G401.6 (cell line): ENCODE data around the gene EIF6.

Experiments used
- FAIRE-seq: peaks from 2 replicates; lab custom pipeline; 2012; peaks lifted over from hg19 to GRCh38; lab: Jason Lieb, UNC

Gene EIF6

DNA sequence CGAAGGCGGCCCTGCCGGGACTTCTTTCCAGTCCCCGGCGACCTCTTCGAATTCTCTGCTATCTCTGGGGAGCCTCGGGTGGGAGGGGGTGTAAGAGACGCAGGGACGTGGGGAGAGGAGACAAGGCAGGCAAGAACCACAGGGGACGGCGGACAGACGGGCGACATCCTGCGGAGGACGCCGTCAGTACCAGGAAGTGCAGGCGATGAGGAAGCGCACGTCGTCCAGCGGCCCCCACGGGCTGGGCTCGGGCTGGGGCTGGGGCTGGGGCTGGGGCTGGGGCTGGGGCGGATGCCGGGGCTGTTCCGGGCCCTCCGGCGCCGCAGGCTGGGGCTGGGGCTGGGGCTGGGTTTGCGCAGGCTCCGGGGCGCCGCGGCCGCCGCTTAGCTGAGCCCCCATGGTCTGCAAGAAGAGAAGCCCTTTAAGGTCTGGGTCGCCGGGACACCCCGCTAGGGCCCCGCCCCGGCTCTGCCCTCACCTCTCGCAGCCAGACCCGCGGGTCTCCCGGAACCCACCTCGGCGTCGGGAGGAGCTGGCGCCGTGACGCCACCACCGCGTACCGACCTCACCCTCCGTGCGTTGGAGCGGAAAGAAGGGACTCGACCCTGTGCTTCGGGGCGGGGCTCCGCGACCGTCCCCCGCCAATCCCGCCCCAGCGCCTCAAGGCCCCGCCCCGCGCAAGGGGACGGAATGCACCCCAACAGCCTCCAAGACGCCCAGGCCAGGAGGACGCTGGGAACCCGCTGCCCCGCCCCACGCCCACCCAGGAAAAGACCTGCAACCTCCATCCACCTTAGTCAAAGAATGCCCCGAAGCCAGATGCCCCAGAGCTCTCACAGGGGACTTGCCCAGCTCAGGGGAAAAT, 6.8 kb downstream of the EIF6 start, which contains the start of gene MMP24OS:
Gene MMP24OS, minus strand, starts transcription at position 592 of the 865 bp plus-strand sequence. Its CDS starts 193 bp downstream, at position 399.
- peak; percentile 94 for FAIRE-seq

DNA sequence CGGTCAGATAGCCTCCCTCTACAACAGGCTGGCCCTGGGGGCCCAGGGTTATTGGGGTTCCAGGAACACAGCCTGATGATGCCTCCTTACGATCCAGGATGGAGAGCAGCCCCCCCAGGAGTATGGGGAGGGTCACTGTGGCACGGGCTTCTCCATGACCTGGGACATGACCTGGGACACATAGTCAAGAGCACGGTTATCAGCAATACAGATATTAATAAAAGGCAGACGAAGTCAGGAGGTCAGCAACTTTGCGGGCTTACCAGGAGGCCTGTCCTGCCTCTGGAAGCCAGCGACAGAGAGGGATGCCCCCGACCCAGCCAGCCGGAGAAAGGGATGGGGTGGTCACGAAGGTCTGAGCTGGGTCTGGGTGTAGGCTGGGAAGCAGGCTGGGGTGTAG, 7.4 kb downstream of the EIF6 start:
- FAIRE-seq: no peak

DNA sequence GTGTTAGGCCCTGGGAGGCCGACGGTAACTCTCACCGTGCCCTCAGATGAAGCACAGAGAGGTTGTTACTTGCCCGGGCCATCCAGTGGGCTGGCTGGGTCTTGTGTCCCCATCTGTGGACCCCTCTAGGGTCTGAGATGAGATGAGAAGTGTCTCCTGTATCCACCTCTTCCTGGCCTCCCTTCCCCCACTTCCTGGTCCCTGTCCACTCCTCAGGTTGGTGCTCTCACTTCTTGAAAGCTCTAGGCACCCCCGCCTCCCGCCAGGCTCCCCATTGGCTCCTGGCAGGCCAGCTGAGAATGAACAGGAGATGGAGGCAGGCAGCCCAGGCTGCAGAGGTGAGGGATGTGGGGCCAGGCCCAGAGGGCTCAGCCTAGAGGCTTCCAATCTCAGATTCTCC, 8.2 kb downstream of the EIF6 start:
- FAIRE-seq: no peak

DNA sequence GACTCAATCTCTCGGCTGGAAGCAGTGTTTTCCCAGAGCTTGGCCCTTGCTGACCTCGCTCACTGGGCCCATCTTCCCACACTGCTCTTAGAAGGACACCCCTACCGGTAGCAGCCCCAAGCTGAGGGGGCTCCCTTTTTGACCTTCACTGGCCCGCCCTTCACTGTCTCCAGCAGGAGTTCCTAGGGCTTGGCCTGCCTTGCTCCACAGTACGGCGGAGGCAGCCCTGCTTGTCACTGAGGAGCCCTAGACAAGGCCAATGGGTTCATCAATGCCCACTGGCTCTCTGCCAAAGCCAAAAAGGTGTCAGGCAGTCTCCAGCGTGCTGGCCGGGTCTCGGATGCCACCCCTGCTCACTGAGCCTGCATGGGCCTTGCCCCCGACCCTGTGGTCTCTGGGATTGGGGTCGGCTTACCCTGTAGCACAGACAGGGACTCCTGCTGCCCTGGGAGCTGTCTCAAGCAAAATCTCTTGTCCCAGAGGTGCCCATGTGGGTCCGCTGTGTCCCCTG, 8.8 kb downstream of the EIF6 start:
- FAIRE-seq: no peak

DNA sequence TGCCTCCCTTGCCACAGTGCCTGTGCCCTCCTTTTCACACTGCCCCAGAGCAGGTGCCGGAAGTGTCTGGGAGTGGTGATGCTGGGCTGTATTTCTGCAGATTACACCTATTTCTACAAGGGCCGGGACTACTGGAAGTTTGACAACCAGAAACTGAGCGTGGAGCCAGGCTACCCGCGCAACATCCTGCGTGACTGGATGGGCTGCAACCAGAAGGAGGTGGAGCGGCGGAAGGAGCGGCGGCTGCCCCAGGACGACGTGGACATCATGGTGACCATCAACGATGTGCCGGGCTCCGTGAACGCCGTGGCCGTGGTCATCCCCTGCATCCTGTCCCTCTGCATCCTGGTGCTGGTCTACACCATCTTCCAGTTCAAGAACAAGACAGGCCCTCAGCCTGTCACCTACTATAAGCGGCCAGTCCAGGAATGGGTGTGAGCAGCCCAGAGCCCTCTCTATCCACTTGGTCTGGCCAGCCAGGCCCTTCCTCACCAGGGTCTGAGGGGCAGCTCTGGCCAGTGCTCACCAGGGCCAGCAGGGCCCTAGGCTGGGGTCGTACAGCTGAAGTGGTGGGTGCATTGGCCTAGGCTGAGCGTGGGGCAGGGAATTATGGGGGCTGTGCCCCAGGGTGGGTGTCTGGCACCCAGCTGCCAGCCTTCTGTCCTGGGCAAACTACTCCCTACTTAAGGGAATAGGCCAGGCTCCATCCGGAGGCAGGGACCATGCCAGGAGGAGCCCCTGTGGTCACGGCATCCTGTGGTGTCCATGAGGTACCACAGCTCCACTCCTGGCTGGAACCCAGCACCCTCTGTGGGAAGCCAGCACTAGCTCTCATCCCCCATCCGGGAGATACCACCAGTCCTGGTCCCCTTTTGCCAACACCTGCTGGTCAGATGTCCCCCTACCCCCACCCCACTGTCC, 10.1 kb downstream of the EIF6 start:
- FAIRE-seq: no peak

DNA sequence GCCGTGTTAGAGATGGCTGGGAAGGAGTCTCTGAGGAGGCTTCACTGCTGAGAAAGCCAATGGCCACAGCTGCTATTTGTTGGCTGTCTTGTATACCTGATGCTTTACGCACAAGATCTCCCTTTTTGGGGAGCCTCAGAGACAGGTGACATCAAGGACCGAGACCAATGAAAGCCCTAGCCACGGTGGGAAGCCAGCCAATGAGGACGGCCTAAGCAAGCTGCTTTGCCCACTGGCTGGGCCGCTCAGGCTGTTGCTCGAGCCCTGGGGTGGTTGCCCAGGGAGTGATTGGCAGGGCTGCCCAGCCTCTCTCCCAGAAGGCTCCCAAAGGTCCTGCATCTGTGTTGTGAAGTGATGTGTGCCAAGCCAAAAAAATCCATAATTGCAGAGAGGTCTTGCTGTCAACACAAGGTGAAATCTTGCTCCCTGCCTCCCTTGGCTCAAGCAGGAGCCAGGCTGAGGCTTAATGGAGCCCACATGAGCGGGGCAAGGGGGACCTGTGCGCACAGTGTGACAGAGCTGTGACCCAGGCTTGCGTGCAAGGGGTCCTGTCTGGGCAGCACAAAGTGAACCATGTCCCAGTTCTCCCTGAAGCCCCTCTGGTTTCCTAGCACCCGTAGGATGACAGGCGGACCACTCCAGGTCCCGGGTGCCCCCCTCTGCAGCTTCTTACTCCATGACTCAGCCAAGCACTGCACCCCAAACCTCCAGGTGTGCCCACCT, 11.0 kb downstream of the EIF6 start:
- no peak for FAIRE-seq

DNA sequence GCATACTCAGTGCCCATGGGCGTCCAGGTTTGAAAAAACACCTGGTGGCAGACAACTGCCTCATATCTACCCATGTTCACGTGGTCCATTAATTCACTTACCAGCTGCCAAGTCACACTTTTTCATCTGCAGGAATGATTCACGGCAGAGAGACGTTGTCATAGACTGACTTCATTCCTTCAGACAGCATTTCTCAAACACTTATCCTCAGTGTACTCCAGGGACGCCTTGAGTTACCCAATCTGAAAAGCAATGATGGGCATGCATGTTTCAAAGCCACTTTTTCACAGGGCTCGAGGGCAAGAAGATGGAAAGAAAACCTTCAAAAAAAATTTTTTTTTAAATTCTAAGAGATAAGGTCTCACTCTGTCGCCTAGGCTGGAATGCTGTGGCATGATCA, 12.7 kb downstream of the EIF6 start:
- FAIRE-seq: no peak

DNA sequence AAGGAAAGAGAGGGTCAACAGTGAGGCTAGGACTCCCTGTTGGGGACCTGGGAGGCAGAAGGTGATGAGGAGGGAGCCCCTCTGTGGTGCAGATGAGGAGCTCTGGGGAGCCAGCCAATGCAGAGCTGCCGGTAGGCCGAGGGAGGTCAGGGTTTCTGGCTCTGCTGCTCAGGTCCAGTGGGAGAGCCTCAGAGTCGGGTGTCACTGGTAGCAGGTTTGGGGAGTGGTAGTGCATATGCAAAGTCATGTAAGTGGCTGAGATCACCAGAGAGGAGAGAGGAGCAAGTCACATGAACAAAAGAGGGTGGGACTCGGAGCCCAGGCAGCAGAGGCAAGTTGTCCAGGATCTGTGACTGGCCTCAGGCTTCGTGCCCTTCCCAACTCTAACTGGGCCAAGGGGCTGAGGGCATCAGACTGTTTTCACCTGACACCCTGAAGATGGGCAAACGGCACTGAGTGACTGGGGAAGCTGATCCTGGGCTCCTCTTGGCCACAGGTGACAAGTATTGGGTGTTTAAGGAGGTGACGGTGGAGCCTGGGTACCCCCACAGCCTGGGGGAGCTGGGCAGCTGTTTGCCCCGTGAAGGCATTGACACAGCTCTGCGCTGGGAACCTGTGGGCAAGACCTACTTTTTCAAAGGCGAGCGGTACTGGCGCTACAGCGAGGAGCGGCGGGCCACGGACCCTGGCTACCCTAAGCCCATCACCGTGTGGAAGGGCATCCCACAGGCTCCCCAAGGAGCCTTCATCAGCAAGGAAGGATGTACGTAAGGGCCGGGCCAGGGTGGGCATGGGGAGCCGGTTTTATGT, 13.3 kb downstream of the EIF6 start:
- no peak for FAIRE-seq

DNA sequence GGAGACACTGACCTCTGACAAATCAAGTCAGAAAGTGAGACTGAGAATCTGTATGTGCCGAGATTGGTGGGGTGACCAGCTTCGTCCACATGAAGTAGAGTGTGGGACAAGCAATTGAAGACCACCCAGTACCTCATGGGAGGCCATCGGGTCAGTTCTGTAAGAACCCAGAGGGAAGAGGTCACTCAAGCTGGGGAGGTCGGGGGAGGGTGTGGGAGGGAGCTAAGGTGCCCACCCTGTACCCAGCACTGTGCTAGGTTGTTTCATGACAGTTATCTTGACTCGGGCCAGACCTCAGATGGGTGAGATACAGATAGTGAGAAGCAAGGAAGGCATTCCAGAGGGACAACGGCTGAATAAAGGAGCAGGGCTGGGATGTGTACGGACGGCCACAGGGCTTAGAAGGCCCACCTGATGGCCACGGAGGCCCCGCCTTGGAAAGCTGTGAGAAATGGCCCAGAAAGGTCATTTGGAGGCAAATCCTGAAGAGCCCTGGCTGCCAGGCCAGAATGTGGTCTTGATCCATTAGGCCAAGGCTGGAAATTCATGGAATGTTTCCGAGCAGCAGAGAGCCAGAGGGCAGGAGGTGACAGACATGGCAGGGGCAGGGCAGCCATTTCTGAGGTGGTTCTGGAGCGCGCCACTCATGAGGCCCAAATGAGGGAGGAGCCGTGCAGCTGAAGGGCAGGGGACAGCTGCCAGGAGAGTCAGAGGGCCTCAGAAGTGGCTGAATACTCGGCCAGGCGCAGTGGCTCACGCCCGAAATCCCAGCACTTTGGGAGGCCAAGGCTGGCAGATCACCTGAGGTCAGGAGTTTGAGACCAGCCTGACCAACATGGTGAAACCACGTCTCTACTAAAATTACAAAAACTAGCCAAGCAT, 14.3 kb downstream of the EIF6 start:
- no peak for FAIRE-seq

DNA sequence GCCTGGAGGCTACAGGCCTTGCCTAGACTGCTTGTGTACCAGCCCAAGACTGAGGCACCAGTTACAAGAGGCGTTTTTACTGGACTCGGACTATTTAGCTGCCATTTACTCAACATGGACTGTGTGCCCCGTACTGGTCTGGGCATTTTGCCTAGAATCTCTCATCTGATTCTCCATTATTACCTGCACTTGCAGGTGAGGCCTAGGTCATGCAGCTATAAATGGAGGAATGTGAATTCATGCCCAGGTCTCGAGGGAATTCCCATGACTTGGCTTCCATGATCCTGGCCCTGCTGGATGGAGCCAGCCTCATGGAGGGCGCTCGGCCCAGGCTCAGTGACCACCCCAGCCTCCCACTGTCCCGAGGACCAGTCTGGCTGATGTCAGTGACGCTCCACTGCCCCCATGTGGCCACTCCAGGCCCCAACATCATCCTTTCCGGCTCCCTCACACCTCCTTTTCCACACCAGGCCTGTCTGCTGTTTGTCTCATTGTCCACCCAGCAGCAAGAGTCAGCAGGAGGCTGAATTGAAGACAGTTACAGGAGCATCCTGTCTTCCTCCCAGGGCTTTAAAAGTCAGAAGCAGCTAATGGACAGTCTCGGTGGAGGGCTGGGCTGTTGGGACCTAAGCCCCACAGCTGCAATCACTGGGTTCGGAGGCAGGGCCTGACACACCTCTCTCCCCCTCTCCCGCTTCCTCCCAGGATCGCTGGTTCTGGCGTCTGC, 15.4 kb downstream of the EIF6 start:
- FAIRE-seq: peak; percentile 91

DNA sequence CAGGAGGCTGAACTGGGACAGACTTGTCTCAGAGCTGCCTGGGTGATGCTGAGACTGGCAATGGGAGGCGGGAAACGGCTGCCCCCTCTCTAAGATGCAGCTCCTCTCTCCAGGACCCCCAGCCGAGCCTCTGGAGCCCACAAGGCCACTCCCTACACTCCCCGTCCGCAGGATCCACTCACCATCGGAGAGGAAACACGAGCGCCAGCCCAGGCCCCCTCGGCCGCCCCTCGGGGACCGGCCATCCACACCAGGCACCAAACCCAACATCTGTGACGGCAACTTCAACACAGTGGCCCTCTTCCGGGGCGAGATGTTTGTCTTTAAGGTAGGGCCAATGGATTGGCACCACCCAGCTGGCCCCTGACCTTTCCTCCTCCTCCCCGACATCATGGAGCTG, 17.5 kb downstream of the EIF6 start:
- FAIRE-seq: no peak

DNA sequence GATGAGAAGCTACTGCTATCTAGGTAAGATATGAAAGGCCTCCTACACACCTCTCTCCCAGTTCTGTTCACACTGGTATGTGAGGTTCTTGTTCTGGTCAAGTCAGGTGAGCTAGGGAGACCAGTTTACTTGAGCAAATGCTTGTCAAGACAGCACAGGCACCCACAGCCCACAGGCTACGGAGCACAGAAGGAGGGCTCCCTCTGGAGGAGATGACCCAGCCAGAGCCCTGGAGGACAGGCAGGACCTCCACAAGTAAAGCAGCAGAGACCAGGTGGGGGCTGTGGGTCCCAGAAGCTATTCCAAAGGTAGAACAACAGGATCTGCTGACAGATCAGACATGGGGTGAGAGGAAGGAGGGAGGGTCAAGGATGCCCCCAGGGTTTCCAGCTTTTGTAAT, 19.8 kb downstream of the EIF6 start:
- FAIRE-seq: peak; percentile 68

DNA sequence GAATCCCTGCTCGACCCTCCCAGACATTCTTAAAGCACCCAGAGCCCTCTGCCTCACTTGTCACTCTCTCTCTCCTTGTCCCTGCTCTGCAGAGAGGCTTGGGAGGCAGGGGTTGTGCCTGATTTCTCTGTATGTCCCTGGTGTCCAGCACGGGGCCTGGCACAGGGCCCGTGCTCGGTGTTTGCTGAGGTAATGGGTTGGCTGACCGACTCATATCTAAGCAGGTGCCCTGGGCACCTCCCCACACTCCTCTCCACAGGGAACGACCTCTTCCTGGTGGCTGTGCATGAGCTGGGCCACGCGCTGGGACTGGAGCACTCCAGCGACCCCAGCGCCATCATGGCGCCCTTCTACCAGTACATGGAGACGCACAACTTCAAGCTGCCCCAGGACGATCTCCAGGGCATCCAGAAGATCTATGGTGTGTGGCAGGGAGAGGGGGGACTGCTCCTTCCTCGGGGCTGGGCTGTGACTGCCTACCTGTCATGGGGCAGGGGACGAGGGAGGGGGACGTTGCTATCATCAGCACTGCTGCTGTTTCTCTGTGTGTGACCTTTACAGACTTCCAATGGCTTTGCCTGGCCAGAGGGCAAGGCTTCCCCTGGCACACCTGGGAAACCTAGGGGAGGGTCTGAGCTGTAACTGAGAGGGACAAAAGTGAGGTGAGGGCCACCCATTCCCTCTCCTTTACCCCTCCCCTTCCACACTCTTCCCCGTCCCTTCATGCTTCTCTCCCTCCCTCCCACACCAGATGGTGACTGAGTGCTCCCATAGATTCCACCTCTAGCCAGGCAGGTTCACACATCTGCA, 20.8 kb downstream of the EIF6 start:
- FAIRE-seq: no peak

DNA sequence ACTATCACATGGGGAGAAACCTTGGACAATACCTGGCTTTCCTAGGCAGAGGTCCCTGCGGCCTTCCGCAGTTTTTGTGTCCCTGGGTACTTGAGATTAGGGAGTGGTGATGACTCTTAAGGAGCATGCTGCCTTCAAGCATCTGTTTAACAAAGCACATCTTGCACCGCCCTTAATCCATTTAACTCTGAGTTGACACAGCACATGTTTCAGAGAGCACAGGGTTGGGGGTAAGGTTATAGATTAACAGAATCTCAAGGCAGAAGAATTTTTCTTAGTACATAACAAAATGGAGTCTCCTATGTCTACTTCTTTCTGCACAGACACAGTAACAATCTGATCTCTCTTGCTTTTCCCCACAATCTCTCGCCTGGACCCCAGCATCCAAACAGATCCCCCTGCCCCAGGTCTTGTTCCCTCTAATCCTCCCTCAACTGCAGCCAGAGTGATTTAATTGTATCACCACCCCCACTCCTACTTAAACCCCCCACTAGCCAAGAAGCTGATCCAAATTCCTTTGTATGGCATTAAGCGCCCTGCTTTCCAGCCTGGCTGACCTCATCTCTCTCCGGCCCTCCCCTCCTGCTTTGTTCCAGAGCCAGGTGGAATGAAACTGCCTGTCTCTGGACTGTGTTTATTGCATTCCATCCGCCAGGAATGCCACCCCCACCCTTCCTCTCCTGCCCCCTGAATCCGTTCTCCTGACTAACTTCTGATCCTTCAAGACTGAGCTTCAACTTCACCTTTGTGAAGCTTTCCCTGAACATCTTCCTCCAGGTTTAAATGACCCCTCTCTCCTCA, 21.6 kb downstream of the EIF6 start:
- peak; percentile 99 for FAIRE-seq

DNA sequence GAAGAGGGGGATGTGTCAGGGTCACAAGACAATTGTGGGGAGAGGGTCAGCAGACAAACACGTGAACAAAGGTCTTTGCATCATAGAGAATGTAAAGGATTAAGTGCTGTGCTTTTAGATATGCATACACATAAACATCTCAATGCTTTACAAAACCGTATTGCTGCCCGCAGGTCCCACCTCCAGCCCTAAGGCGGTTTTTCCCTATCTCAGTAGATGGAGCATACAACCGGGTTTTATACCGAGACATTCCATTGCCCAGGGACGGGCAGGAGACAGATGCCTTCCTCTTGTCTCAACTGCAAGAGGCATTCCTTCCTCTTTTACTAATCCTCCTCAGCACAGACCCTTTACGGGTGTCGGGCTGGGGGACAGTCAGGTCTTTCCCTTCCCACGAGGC, 22.3 kb downstream of the EIF6 start:
- FAIRE-seq: peak; percentile 81

DNA sequence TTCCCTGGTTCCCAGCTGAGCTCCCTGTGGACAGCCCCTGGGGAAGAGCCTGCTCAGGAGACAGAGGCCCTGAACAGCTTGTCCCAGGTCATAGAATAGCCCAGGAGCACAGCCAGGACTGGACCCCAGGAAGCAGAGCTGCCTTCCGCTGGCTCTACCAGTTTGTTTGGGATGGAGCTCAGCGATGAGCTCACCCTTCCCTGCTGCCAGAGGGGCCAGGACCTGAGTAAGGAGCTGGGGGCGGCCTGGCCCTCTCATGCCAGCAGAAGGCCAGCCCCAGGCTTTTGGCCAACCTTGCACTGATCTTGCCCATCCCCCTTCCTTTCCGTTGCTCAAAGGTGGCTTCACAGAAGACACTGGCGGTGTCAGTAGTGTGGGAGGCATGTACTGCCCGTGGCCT, 24.1 kb downstream of the EIF6 start:
- no peak for FAIRE-seq

DNA sequence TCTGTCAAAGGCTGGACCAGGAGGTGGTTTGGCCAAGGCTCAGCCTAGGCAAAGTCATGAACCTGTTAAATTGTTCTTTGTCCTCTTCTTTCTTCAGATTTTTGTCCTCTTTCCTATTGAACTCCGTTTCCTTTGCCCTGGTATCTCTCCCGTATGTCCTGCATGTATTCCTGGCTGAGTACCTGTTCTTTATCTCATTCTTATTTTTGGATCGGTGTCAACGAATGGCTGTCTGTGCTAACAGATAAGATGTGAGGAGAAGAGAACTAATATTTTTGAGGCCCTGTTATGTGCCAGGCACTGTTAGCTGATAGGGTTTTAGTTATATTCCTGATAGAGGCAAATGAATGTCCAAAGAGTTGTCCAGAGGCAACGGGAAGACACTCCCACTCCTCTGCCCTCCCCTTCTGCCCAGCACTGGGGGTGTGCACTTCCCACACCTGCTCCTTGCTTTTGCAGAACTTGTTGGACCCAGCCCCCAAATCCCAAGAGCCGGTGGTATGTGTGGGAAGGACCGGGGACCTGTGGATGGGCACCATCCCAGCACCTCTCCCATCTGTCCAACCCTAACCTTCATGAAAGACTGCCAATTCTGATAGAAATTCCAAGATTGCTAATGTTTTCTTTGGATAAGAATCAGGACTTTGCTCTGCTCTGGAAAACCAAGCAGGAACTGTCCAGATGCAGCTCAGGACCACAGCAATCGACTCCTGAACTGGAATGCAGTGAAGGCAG, 27.2 kb downstream of the EIF6 start:
- no peak for FAIRE-seq
